PFSK-1 (cell line): Measurements from ENCODE around the gene TMTC2.

Source experiments
- FOXP2 ChIP-seq: optimal IDR thresholded peaks from 2 replicates; pipeline ENCODE3; 2011; ENCODE audit warnings: borderline replicate concordance, control low read depth, inconsistent platforms; ENCODE audit not compliant: insufficient read depth; ENCODE audit errors: extremely low read length, extremely low read depth
- POLR2AphosphoS5 ChIP-seq: IDR thresholded peaks from 2 replicates; pipeline ENCODE4 v1.6.1; 2012; ENCODE audit warnings: low read depth, mild to moderate bottlenecking, control low read depth, low read length, moderate library complexity
- REST ChIP-seq, 2 experiments: IDR thresholded peaks; 2 replicates each; pipeline versions ENCODE4 v1.6.1 to v1.8.0; 2011 to 2012; ENCODE audit warnings: low read depth in 2 of 2, low read length in 2 of 2, control low read depth in 1 of 2, inconsistent platforms in 1 of 2, mild to moderate bottlenecking in 1 of 2, moderate library complexity in 1 of 2; ENCODE audit not compliant: insufficient read depth in 1 of 2
- SIN3A ChIP-seq: IDR thresholded peaks from 2 replicates; pipeline ENCODE4 v1.6.1; 2012; ENCODE audit warnings: mild to moderate bottlenecking, low read length, moderate library complexity, borderline replicate concordance; ENCODE audit not compliant: insufficient read depth
- TAF1 ChIP-seq: IDR thresholded peaks from 2 replicates; pipeline ENCODE4 v1.6.1; 2012; ENCODE audit warnings: low read length, control low read depth, borderline replicate concordance; ENCODE audit not compliant: insufficient read depth

The TMTC2 gene

DNA sequence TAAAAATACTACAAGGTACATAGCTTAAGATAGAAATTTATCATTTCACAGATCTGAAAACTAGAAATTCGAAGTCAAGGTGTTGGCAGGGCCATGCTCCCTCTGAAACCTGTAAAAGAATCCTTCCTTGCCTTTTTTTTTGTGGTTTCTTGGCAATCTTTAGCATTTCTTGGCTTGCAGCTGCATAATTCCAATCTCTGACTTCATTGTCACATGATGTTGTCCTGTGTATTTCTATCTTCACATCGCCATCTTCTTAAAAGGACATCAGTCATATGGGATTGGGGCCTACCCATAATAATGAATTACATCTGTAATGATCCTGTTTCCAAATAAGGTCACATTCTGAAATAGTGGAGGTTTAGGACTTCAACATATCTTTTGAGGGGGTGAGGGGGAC, 250.4 kb downstream of the TMTC2 start:
- no peak for TF ChIP-seq REST (IDR thresholded peaks at IDR 0.05; ENCODE audit: insufficient read depth in 1 of 2, low read depth in 2 of 2, low read length in 2 of 2)
- no peak for TF ChIP-seq POLR2AphosphoS5
- no peak for TF ChIP-seq TAF1
- TF ChIP-seq FOXP2: no peak
- no peak for TF ChIP-seq SIN3A

GRCh38 chr12:82942521-82942920, 255.8 kb downstream of the TMTC2 start:
- TF ChIP-seq SIN3A: no peak
- no peak for TF ChIP-seq TAF1
- TF ChIP-seq FOXP2: no peak
- TF ChIP-seq REST (IDR thresholded peaks at IDR 0.05; ENCODE audit: insufficient read depth in 1 of 2, low read depth in 2 of 2, low read length in 2 of 2): no peak
- TF ChIP-seq POLR2AphosphoS5: no peak

DNA sequence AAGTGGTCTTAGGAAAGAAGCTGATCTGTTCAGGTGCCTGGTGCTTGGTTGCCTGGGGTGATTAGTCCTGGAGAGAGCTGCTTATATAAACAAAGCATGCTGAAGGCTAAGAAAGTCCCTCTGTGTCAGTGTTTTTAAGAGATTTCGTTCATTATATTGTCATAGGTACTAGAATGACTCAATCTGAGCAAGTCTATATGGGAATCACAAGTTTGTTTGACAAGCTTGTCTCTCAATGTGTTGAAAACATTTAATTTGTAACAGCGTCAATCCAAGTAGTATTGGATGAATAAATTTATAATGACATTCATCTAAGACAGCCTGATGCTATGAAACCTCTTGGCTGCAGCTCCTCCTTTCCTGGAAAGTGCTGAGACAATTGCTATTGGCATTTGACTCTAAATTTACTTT, 256.3 kb downstream of the TMTC2 start:
- TF ChIP-seq FOXP2: no peak
- TF ChIP-seq REST (IDR thresholded peaks at IDR 0.05; ENCODE audit: insufficient read depth in 1 of 2, low read depth in 2 of 2, low read length in 2 of 2): no peak
- no peak for TF ChIP-seq POLR2AphosphoS5
- TF ChIP-seq TAF1: no peak
- TF ChIP-seq SIN3A: no peak

DNA sequence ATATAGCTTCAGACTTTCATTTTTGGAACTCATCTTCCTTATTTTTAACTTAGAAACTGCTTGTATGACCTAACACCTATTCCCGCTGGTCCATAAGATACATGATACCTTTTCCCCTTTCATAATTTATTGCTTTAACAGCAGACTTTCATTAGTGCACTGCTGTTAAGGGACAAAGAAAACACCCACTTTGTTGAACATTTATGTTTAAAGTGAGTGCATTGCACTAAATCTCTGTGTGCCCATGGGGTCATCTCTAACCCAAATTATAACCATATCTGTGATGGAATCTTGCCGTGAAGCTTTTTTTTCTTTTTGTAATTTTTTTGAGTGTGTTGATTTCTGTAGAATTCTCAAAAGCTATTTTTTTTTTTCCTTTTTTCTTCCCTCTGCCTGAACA, 261.8 kb downstream of the TMTC2 start:
- no peak for TF ChIP-seq REST (IDR thresholded peaks at IDR 0.05; ENCODE audit: insufficient read depth in 1 of 2, low read depth in 2 of 2, low read length in 2 of 2)
- TF ChIP-seq FOXP2: no peak
- no peak for TF ChIP-seq SIN3A
- TF ChIP-seq POLR2AphosphoS5: no peak
- no peak for TF ChIP-seq TAF1

DNA sequence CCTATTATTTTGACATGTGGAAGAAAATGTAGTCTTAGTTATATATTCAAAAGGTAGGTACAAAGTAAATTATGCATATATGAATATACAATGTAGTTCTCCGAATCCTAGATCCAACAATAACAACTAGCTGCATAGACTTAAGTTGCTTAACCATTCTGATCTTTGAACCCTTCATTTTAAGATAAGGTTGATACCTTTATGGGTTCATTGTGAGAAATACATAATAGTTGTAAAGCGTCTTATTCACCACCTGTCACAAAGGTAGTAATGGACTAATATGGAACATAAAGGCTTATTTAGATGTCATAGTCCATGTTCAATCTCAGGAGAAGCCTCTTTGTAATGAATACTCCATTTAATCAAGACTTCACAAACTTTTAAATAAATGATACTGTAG, 263.6 kb downstream of the TMTC2 start:
- TF ChIP-seq SIN3A (no peak), TAF1 (no peak), REST (IDR thresholded peaks at IDR 0.05; ENCODE audit: insufficient read depth in 1 of 2, low read depth in 2 of 2, low read length in 2 of 2) (no peak), FOXP2 (no peak), POLR2AphosphoS5 (no peak)
